Stimulated activated CD4-positive, alpha-beta T cell treated with anti-CD3 and anti-CD28 coated beads, Interleukin-1b, Interleukin-23, amount 100 ng/mL, for 4 hours (primary cell): ENCODE measurements around the gene CERT1.
"Not testable (repeated sequence)": the region's sequence is repeated elsewhere in the genome, so short reads cannot be mapped to it uniquely, and the experiment has no call there.

ENCODE experiments used
- DNase-seq, 2 donors: peaks; one replicate each; pipeline ENCODE4 v3.0.0-alpha.2; 2020; ENCODE audit warnings: low read depth in 2 of 2

CERT1 gene

GRCh38 chr5:75511435-75512382, at the start of gene CERT1, which contains the start of gene POLK:
Gene CERT1, minus strand, starts transcription at chr5:75511629. Its CDS starts 422 bp downstream, at chr5:75511207.
Gene POLK, plus strand, starts transcription at chr5:75511891.
- DNase-seq: peak; percentile 83 to 90

- DNase-seq: not testable (repeated sequence)
Observed at GRCh38 chr5:75560655-75561054, 49.2 kb upstream of the CERT1 start.

- no peak for DNase-seq
Observed at GRCh38 chr5:75558981-75559632, 47.7 kb upstream of the CERT1 start.

GRCh38 chr5:75558221-75558620, 46.8 kb upstream of the CERT1 start:
- DNase-seq: no peak

GRCh38 chr5:75553358-75553757, 41.9 kb upstream of the CERT1 start:
- no peak for DNase-seq

- DNase-seq: no peak
Observed at GRCh38 chr5:75552764-75553163, 41.3 kb upstream of the CERT1 start.

GRCh38 chr5:75551471-75551870, 40.0 kb upstream of the CERT1 start:
- no peak for DNase-seq

GRCh38 chr5:75550597-75550996, 39.2 kb upstream of the CERT1 start:
- no peak for DNase-seq

GRCh38 chr5:75547812-75548211, 36.4 kb upstream of the CERT1 start:
- no peak for DNase-seq

- DNase-seq: no peak
Observed at GRCh38 chr5:75546830-75547229, 35.4 kb upstream of the CERT1 start.

- DNase-seq: no peak
Observed at GRCh38 chr5:75545131-75545530, 33.7 kb upstream of the CERT1 start.

GRCh38 chr5:75538211-75538610, 26.8 kb upstream of the CERT1 start:
- no peak for DNase-seq

- no peak for DNase-seq
Observed at GRCh38 chr5:75536694-75537360, 25.4 kb upstream of the CERT1 start.

GRCh38 chr5:75536147-75536546, 24.7 kb upstream of the CERT1 start:
- DNase-seq: no peak

GRCh38 chr5:75534734-75535133, 23.3 kb upstream of the CERT1 start:
- no peak for DNase-seq

- DNase-seq: not testable (repeated sequence)
Observed at GRCh38 chr5:75533716-75534115, 22.3 kb upstream of the CERT1 start.

GRCh38 chr5:75532190-75532589, 20.8 kb upstream of the CERT1 start:
- DNase-seq: no peak

GRCh38 chr5:75529185-75529584, 17.8 kb upstream of the CERT1 start:
- no peak for DNase-seq

GRCh38 chr5:75526070-75526469, 14.6 kb upstream of the CERT1 start:
- DNase-seq: no peak

GRCh38 chr5:75525344-75525743, 13.9 kb upstream of the CERT1 start:
- no peak for DNase-seq

GRCh38 chr5:75524591-75524990, 13.2 kb upstream of the CERT1 start:
- no peak for DNase-seq

- no peak for DNase-seq
Observed at GRCh38 chr5:75524071-75524470, 12.6 kb upstream of the CERT1 start.
